Left ventricle myocardium inferior (tissue), 1 donor: ENCODE data around the gene CECR2. TPM values are rescaled to one million over a fixed set of nuclear protein-coding genes. Genes with fewer than 3 reads are reported as not detected.
A peak's percentile ranks its signal among the peaks of the same experiment; 100 is the strongest.
"Not testable (repeated sequence)": the region's sequence is repeated elsewhere in the genome, so short reads cannot be mapped to it uniquely, and the experiment has no call there.

ENCODE experiments used
- DNase-seq: peaks from one replicate; pipeline ENCODE4 v3.0.0-alpha.2; 2020
- H3K27ac ChIP-seq: fragments of 200-600 bp; replicated peaks from 2 replicates; pipeline ENCODE4 v1.8.0; 2021
- H3K27me3 ChIP-seq: fragments of 200-600 bp; 2 replicates; pipeline ENCODE4 v1.8.0; 2021; ENCODE audit warnings: low read depth
- H3K36me3 ChIP-seq: fragments of 200-600 bp; 2 replicates; pipeline ENCODE4 v1.8.0; 2021
- H3K4me1 ChIP-seq: fragments of 200-600 bp; 2 replicates; pipeline ENCODE4 v1.8.0; 2021
- H3K4me3 ChIP-seq: fragments of 200-600 bp; 2 replicates; pipeline ENCODE4 v1.8.0; 2021; ENCODE audit warnings: mild to moderate bottlenecking, moderate library complexity
- H3K9me3 ChIP-seq: fragments of 200-600 bp; replicated peaks from 2 replicates; pipeline ENCODE4 v1.8.0; 2021
- intact Hi-C: fragments of 100-400 bp; cut with micrococcal nuclease; formaldehyde crosslinking; loops from one replicate; pipeline ENCODE4 v1.11.0; 2022
- total RNA-seq: library from RNA; stranded (reverse); fragmentation: NEBNext Ultra II Directional; extraction: Animal tissue kit (Norgen Biotek cat#: 25700); gene quantifications from one replicate; pipeline ENCODE4 v1.2.1, GENCODE V29; 2021
- TF ChIP-seq, protein P1 (sequence below): fragments of 200-600 bp; IDR thresholded peaks from 2 replicates; pipeline ENCODE4 v1.8.0; 2021; ENCODE audit warnings: antibody characterized with exemption, mild to moderate bottlenecking, borderline replicate concordance
- donor health status: DM: no; HTN: yes; CAD: no; lungs with severe emphysema.

The CECR2 gene
- total RNA-seq, 1 donor from 2014 or later, result 3.1 TPM

- peak; percentile 44 for DNase-seq
- Histone ChIP-seq H3K9me3 (no peaks in the 10 kb centered on the region), H3K36me3 (no peaks in the 10 kb centered on the region), H3K4me3 (no peak overlapping the region), H3K27me3 (no peaks in the 10 kb centered on the region), H3K27ac (peak overlapping the region; percentile 88), H3K4me1 (peaks cover 30% of the 10 kb centered on the region)
- TF ChIP-seq, protein P1, sequence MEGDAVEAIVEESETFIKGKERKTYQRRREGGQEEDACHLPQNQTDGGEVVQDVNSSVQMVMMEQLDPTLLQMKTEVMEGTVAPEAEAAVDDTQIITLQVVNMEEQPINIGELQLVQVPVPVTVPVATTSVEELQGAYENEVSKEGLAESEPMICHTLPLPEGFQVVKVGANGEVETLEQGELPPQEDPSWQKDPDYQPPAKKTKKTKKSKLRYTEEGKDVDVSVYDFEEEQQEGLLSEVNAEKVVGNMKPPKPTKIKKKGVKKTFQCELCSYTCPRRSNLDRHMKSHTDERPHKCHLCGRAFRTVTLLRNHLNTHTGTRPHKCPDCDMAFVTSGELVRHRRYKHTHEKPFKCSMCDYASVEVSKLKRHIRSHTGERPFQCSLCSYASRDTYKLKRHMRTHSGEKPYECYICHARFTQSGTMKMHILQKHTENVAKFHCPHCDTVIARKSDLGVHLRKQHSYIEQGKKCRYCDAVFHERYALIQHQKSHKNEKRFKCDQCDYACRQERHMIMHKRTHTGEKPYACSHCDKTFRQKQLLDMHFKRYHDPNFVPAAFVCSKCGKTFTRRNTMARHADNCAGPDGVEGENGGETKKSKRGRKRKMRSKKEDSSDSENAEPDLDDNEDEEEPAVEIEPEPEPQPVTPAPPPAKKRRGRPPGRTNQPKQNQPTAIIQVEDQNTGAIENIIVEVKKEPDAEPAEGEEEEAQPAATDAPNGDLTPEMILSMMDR, result no peak
- intact Hi-C loops, result no loop called here
Measured at GRCh38 chr22:17514084-17514483, 144.8 kb downstream of the CECR2 start.

DNA sequence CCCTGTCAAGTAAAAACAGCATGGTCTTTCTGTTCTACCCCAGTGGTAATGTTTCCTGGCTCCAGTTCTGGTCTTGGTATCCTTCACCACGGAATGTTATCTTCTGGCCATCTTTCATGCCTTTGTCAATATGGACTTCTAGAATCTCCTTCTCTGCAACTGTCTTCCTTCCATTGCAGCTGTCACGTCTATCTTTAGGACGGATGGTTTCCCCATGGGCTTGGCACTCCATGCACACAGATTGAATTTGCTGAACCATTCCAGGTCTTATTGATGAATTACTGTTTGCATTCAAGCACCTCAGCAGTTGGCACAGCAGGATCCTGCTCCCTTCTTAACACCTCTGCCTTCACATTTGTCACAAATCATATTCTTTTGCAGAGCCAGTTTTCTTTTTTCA, 149.1 kb downstream of the CECR2 start:
- H3K9me3 ChIP-seq, result no peaks in the 10 kb centered on the region
- H3K4me3 ChIP-seq, result no peak overlapping the region
- H3K4me1 ChIP-seq, result peaks cover 28% of the 10 kb centered on the region
- TF ChIP-seq, protein P1, result no peak
- no peak for DNase-seq
- intact Hi-C loops, result no loop called here
- no peaks in the 10 kb centered on the region for H3K36me3 ChIP-seq
- peak overlapping the region; percentile 18 for H3K27ac ChIP-seq
- H3K27me3 ChIP-seq, result no peaks in the 10 kb centered on the region

DNA sequence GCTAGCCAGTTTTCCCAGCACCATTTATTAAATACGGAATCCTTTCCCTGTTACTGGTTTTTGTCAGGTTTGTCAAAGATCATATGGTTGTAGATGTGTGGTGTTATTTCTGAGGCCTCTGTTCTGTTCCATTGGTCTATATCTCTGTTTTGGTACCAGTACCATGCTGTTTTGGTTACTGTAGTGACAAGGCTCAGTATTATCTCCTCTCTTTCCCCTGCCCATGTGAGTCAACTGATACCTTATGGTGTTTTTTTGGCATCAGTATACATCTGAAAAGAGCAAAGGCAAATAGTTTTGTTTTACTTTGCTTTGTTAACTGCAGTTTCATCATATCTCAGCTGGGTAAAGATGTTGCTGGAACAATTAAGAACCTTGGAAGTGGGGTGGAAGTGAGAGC, 152.7 kb downstream of the CECR2 start:
- H3K9me3 ChIP-seq, H3K36me3 ChIP-seq, intact Hi-C loops, DNase-seq, H3K4me3 ChIP-seq, H3K27me3 ChIP-seq: not testable (repeated sequence)
- Histone ChIP-seq H3K4me1 (peaks cover 13% of the 10 kb centered on the region), H3K27ac (peak overlapping the region; percentile 37)

DNA sequence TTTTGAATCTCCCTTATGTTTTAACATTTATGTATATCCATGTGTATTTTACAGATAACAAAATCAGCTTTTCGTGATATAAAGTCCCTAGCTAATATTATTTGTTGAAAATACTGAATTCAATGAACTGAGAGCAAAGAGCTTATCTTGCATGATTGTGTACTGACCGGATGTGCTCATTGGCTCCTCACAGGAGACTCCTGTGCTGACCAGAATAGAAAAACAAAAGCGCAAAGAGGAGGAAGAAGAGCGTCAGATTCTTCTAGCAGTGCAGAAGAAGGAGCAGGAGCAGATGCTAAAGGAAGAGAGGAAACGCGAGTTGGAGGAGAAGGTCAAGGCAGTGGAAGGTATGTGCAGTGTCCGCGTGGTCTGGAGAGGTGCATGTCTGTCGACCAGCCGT, 154.7 kb downstream of the CECR2 start:
- Histone ChIP-seq H3K4me3 (no peak overlapping the region), H3K36me3 (no peaks in the 10 kb centered on the region), H3K27ac (no peak overlapping the region), H3K9me3 (no peaks in the 10 kb centered on the region), H3K27me3 (no peaks in the 10 kb centered on the region), H3K4me1 (no peaks in the 10 kb centered on the region)
- intact Hi-C loops, result no loop called here
- DNase-seq, result no peak
- TF ChIP-seq, protein P1, result no peak

DNA sequence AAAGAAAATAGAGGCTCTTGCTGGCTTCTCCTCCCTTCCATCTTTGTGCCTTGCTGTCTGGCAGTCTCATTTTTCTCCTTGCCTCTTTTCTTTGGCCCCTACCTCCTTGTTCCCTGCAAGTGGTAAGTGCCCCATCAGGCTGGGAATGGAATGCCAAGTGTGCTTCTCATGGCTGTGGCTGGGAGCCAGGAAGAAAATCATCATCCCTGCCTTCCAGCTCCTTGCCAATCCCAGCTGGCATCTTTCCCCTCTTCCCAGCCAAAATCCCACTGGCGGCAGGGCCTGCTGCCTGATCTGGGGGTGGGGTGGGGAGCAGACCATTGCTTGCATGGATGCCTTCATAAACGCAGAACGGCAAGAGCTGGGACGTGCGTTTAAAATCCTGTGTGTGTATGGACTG, 167.0 kb downstream of the CECR2 start:
- Histone ChIP-seq H3K4me3 (no peak overlapping the region), H3K4me1 (no peaks in the 10 kb centered on the region), H3K9me3 (no peaks in the 10 kb centered on the region), H3K27ac (no peak overlapping the region), H3K27me3 (no peaks in the 10 kb centered on the region), H3K36me3 (peaks cover 21% of the 10 kb centered on the region)
- TF ChIP-seq, protein P1, result no peak
- DNase-seq, result no peak
- intact Hi-C loops, result no loop called here

DNA sequence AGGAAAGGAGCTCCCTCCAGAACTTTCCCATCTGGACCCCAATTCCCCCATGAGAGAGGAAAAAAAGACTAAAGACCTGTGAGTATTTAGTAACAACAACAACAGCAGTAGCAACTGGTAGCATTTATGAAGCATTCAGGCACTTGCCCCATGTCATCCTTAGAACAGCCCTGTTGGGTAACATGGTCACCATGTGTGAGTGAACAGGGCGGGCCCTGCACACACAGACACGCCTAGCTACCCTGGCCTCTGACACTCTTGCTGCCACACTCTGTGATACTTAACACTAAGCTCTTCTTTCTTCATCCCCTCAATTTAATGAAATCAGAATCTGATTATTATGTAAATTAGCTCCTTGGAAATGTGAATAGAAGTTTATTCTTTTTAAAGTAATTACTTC, 167.9 kb downstream of the CECR2 start:
- H3K9me3 ChIP-seq, result no peaks in the 10 kb centered on the region
- intact Hi-C loops, result no loop called here
- DNase-seq, result no peak
- no peaks in the 10 kb centered on the region for H3K4me1 ChIP-seq
- no peaks in the 10 kb centered on the region for H3K27me3 ChIP-seq
- H3K4me3 ChIP-seq, result no peak overlapping the region
- TF ChIP-seq, protein P1, result no peak
- H3K27ac ChIP-seq, result no peak overlapping the region
- H3K36me3 ChIP-seq, result peaks cover 29% of the 10 kb centered on the region
